IPS-11a (cell line): ENCODE measurements around the gene CLTRN.

Source experiments
- H3K4me3 ChIP-seq: one replicate; pipeline ENCODE4 v1.5.1; 2013; ENCODE audit warnings: low read depth, low read length, control low read depth

CLTRN gene

GRCh38 chrX:15579778-15580747, 84.5 kb downstream of the CLTRN start:
- no peak overlapping the region for H3K4me3 ChIP-seq
